HepG2 (cell line): ENCODE results near the gene IL17C. TPM values are rescaled to one million over a fixed set of nuclear protein-coding genes. Genes with fewer than 3 reads are reported as not detected.
A peak's percentile ranks its signal among the peaks of the same experiment; 100 is the strongest.

ENCODE experiments used
- ATAC-seq: fragments of 200-7000 bp; cut with Tn5 transposase; 3 replicates; pipeline ENCODE4 v1.9.1; 2020; ENCODE audit warnings: mild to moderate bottlenecking, moderate library complexity
- BruUV-seq: library from RNA; stranded (reverse); fragments of 400-500 nt; replicated peaks from 2 replicates; lab custom pipeline; 2021; lab: Mats Ljungman, UMichigan
- CTCF ChIA-PET: fragments of 300-600 bp; formaldehyde crosslinking; extraction: SDS; loops from one replicate; lab custom pipeline; 2021; ENCODE audit warnings: low total read pairs, inconsistent platforms, low intra/inter-chr PET ratio; lab: Yijun Ruan, JAX
- POLR2A ChIA-PET: fragments of 350-600 bp; sonication (Branson Sonifier 250); formaldehyde crosslinking; loops from one replicate; lab custom pipeline; 2020; ENCODE audit warnings: antibody characterized with exemption, inconsistent platforms; lab: Yijun Ruan, JAX
- DNase-seq: peaks from one replicate; pipeline ENCODE4 v3.0.0-alpha.2; 2015; ENCODE audit warnings: low spot score
- FAIRE-seq: peaks from 3 replicates; lab custom pipeline; 2011; peaks lifted over from hg19 to GRCh38; lab: Jason Lieb, UNC
- H2AFZ ChIP-seq: one replicate; pipeline ENCODE4 v1.6.1; 2011; ENCODE audit warnings: low read length, inconsistent platforms
- H3K27ac ChIP-seq: fragments of 300-600 bp; 3 replicates; pipeline ENCODE4 v1.8.0; 2011; ENCODE audit warnings: mixed run types, mild to moderate bottlenecking, mixed read lengths, low read length, inconsistent platforms; ENCODE audit not compliant: insufficient read depth; ENCODE audit errors: extremely low read length
- H3K27me3 ChIP-seq, 2 experiments: fragments of 200-600 bp in 1 of 2; 2 replicates in 1 of 2; 3 replicates in 1 of 2; pipeline versions ENCODE4 v1.6.0 to v1.8.0; 2011; ENCODE audit warnings: low read length in 2 of 2, mild to moderate bottlenecking in 2 of 2, moderate library complexity in 2 of 2, inconsistent platforms in 1 of 2; ENCODE audit not compliant: insufficient read depth in 2 of 2, control insufficient read depth in 1 of 2
- H3K36me3 ChIP-seq, 2 experiments: fragments of 200-600 bp in 1 of 2; replicated peaks in 1 of 2; 2 replicates in 1 of 2; 3 replicates in 1 of 2; pipeline versions ENCODE4 v1.5.1 to v1.8.0; 2011; ENCODE audit warnings: low read length in 2 of 2, inconsistent platforms in 1 of 2; ENCODE audit not compliant: insufficient read depth in 2 of 2, control insufficient read depth in 1 of 2
- H3K4me1 ChIP-seq: 2 replicates; pipeline ENCODE4 v1.5.1; 2012; ENCODE audit warnings: low read length, inconsistent platforms; ENCODE audit not compliant: insufficient read depth
- H3K4me2 ChIP-seq: 2 replicates; pipeline ENCODE4 v1.6.0; 2011; ENCODE audit warnings: low read depth, low read length, inconsistent platforms
- H3K4me3 ChIP-seq, 3 experiments: fragments of 200-600 bp in 1 of 3; sonication (generic), shearing (Covaris generic) in 1 of 3; replicated peaks in 1 of 3; 2 replicates each; pipeline ENCODE4 v1.5.1; 2011 to 2016; ENCODE audit warnings: low read length in 3 of 3, inconsistent platforms in 2 of 3, low read depth in 2 of 3, mild to moderate bottlenecking in 2 of 3, control low read depth in 1 of 3, mixed read lengths in 1 of 3; ENCODE audit not compliant: insufficient read depth in 1 of 3
- H3K79me2 ChIP-seq: one replicate; pipeline ENCODE4 v1.6.1; 2011; ENCODE audit warnings: low read length, inconsistent platforms; ENCODE audit not compliant: insufficient read depth
- H3K9ac ChIP-seq: 2 replicates; pipeline ENCODE4 v1.6.0; 2011; ENCODE audit warnings: mild to moderate bottlenecking, low read depth, low read length, inconsistent platforms; ENCODE audit not compliant: insufficient read depth
- H3K9me3 ChIP-seq: 2 replicates; pipeline ENCODE4 v1.5.1; 2012; ENCODE audit warnings: mild to moderate bottlenecking, low read length
- H4K20me1 ChIP-seq: 2 replicates; pipeline ENCODE4 v1.6.0; 2011; ENCODE audit warnings: inconsistent platforms, mild to moderate bottlenecking, low read length, moderate library complexity; ENCODE audit not compliant: insufficient read depth
- BCL6 ChIP-seq: IDR thresholded peaks from 2 replicates; pipeline ENCODE4 v1.6.1; 2016; ENCODE audit warnings: missing genetic modification reagents, missing compliant biosample characterization
- WGBS: methylation state at CpG from one replicate; pipeline ENCODE4 v1.1.6; 2017; ENCODE audit warnings: low lambda C conversion rate; 5-methylcytosine and 5-hydroxymethylcytosine counted together
- in situ Hi-C: cut with HindIII; loops from 2 replicates; pipeline ENCODE4 v1.10.0; 2017; ENCODE audit warnings: low pct_unique_long_range_greater_than_20kb; ENCODE audit not compliant: extremely low pct_ligation_motif_present
- intact Hi-C: fragments of 100-400 bp; cut with micrococcal nuclease; formaldehyde crosslinking; loops from one replicate; pipeline ENCODE4 v1.10.0; 2022; ENCODE audit not compliant: unreplicated experiment
- polyA plus RNA-seq, 8 experiments: library from polyadenylated mRNA; depleted of rRNA in 3 of 8; stranded (reverse) in 7 of 8; unstranded in 1 of 8; fragments of >200 nt; fragmentation: Illumina TruSeq in 4 of 8; extraction: Trizol in 4 of 8; gene quantifications; 2 replicates each; pipeline versions ENCODE4 v1.2.1 to v1.2.3, GENCODE V29; 2011 to 2016; ENCODE audit warnings: low read depth in 4 of 8, missing spikeins in 1 of 8, mixed read lengths in 1 of 8; ENCODE audit not compliant: insufficient read depth in 1 of 8
- total RNA-seq, 5 experiments: library from RNA; depleted of rRNA; stranded (reverse); fragments of >200 nt; fragmentation: Illumina TruSeq; extraction: Trizol; gene quantifications; 2 replicates each; pipeline ENCODE4 v1.2.3, GENCODE V29; 2016; ENCODE audit warnings: low read depth in 1 of 5
- TF ChIP-seq, protein P1 (sequence below): sonication (generic); formaldehyde crosslinking; IDR thresholded peaks from 2 replicates; pipeline ENCODE4 v1.9.0; 2021; ENCODE audit warnings: missing genetic modification reagents, mild to moderate bottlenecking, borderline replicate concordance
- TF ChIP-seq, protein P2 (sequence below): sonication (generic); formaldehyde crosslinking; IDR thresholded peaks from 2 replicates; pipeline ENCODE4 v1.4.0; 2020; ENCODE audit warnings: missing genetic modification reagents

Gene IL17C
- total and polyA plus RNA-seq, 2 of the 13 experiments (the other 11 are each of a cell fraction or from before 2014, with no cell fraction given), result not detected

- H3K36me3 ChIP-seq, result peaks cover 0 to 9% of the 10 kb centered on the region in 2 experiments; a peak in 3 of 5 replicates
- in situ Hi-C loops (no loop called here), intact Hi-C loops (no loop called here)
- no peak overlapping the region for H2AFZ ChIP-seq
- CTCF ChIA-PET, result no interaction called here
- H3K9ac ChIP-seq, result no peak overlapping the region
- H3K4me3 ChIP-seq, result no peak overlapping the region
- peak overlapping the region; percentile 76; the same call in 1 of the 2 replicates for H3K4me2 ChIP-seq
- POLR2A ChIA-PET, result no interaction called here
- TF ChIP-seq, protein P1, sequence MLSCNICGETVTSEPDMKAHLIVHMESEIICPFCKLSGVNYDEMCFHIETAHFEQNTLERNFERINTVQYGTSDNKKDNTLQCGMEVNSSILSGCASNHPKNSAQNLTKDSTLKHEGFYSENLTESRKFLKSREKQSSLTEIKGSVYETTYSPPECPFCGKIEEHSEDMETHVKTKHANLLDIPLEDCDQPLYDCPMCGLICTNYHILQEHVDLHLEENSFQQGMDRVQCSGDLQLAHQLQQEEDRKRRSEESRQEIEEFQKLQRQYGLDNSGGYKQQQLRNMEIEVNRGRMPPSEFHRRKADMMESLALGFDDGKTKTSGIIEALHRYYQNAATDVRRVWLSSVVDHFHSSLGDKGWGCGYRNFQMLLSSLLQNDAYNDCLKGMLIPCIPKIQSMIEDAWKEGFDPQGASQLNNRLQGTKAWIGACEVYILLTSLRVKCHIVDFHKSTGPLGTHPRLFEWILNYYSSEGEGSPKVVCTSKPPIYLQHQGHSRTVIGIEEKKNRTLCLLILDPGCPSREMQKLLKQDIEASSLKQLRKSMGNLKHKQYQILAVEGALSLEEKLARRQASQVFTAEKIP (CRISPR knock-in tag), result no peak
- TF ChIP-seq BCL6 (CRISPR knock-in tag), result 0 out of 2 replicates have a peak, but pooled peaks have one; percentile 20
- TF ChIP-seq, protein P2, sequence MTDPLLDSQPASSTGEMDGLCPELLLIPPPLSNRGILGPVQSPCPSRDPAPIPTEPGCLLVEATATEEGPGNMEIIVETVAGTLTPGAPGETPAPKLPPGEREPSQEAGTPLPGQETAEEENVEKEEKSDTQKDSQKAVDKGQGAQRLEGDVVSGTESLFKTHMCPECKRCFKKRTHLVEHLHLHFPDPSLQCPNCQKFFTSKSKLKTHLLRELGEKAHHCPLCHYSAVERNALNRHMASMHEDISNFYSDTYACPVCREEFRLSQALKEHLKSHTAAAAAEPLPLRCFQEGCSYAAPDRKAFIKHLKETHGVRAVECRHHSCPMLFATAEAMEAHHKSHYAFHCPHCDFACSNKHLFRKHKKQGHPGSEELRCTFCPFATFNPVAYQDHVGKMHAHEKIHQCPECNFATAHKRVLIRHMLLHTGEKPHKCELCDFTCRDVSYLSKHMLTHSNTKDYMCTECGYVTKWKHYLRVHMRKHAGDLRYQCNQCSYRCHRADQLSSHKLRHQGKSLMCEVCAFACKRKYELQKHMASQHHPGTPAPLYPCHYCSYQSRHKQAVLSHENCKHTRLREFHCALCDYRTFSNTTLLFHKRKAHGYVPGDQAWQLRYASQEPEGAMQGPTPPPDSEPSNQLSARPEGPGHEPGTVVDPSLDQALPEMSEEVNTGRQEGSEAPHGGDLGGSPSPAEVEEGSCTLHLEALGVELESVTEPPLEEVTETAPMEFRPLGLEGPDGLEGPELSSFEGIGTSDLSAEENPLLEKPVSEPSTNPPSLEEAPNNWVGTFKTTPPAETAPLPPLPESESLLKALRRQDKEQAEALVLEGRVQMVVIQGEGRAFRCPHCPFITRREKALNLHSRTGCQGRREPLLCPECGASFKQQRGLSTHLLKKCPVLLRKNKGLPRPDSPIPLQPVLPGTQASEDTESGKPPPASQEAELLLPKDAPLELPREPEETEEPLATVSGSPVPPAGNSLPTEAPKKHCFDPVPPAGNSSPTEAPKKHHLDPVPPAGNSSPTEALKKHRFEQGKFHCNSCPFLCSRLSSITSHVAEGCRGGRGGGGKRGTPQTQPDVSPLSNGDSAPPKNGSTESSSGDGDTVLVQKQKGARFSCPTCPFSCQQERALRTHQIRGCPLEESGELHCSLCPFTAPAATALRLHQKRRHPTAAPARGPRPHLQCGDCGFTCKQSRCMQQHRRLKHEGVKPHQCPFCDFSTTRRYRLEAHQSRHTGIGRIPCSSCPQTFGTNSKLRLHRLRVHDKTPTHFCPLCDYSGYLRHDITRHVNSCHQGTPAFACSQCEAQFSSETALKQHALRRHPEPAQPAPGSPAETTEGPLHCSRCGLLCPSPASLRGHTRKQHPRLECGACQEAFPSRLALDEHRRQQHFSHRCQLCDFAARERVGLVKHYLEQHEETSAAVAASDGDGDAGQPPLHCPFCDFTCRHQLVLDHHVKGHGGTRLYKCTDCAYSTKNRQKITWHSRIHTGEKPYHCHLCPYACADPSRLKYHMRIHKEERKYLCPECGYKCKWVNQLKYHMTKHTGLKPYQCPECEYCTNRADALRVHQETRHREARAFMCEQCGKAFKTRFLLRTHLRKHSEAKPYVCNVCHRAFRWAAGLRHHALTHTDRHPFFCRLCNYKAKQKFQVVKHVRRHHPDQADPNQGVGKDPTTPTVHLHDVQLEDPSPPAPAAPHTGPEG (CRISPR knock-in tag), result 0 out of 2 replicates have a peak, but pooled peaks have one; percentile 21
- FAIRE-seq (peak; percentile 66), ATAC-seq (no peak), DNase-seq (no peak)
- H3K4me1 ChIP-seq, result peaks cover 30% of the 10 kb centered on the region
- H3K9me3 ChIP-seq, result no peaks in the 10 kb centered on the region
- 95% methylated on average over 4 of the region's 4 CpGs for WGBS
- peaks cover 18% of the 10 kb centered on the region for H4K20me1 ChIP-seq
- H3K79me2 ChIP-seq, result peaks cover 54% of the 10 kb centered on the region
- BruUV-seq, result no TSS peak
- no peaks in the 10 kb centered on the region for H3K27me3 ChIP-seq
- no peak overlapping the region for H3K27ac ChIP-seq
These were observed 26.8 kb downstream of the IL17C start for GRCh38 chr16:88665148-88665547.
